Neuron (in vitro differentiated cells): ENCODE measurements around the gene CTXN1.
"Not testable (repeated sequence)": the region's sequence is repeated elsewhere in the genome, so short reads cannot be mapped to it uniquely, and the experiment has no call there.

ENCODE experiments used
- H2AFZ ChIP-seq: one replicate; pipeline ENCODE4 v1.6.1; 2013; ENCODE audit warnings: low read depth, mild to moderate bottlenecking, inconsistent platforms, low read length, moderate library complexity
- H3K27me3 ChIP-seq: one replicate; pipeline ENCODE4 v1.6.1; 2013; ENCODE audit warnings: low read length; ENCODE audit not compliant: insufficient read depth
- H3K36me3 ChIP-seq: one replicate; pipeline ENCODE4 v1.6.1; 2013; ENCODE audit warnings: low read length; ENCODE audit not compliant: insufficient read depth
- H3K4me1 ChIP-seq: one replicate; pipeline ENCODE4 v1.6.1; 2013; ENCODE audit warnings: low read length; ENCODE audit not compliant: insufficient read depth
- H3K4me3 ChIP-seq: 2 replicates; pipeline ENCODE4 v1.5.1; 2013; ENCODE audit warnings: mild to moderate bottlenecking, low read length, moderate library complexity
- H3K9me3 ChIP-seq: one replicate; pipeline ENCODE4 v1.6.1; 2013; ENCODE audit warnings: low read length

The CTXN1 gene

GRCh38 chr19:7902796-7903243 lies 23.1 kb downstream of the CTXN1 start:
- H3K9me3 ChIP-seq = peaks cover 3% of the 10 kb centered on the region
- H2AFZ ChIP-seq = no peak overlapping the region
- peak overlapping the region; percentile 55 for H3K4me3 ChIP-seq
- H3K4me1 ChIP-seq = peaks cover 20% of the 10 kb centered on the region
- H3K27me3 ChIP-seq = no peaks in the 10 kb centered on the region
- H3K36me3 ChIP-seq = peaks cover 2% of the 10 kb centered on the region

DNA sequence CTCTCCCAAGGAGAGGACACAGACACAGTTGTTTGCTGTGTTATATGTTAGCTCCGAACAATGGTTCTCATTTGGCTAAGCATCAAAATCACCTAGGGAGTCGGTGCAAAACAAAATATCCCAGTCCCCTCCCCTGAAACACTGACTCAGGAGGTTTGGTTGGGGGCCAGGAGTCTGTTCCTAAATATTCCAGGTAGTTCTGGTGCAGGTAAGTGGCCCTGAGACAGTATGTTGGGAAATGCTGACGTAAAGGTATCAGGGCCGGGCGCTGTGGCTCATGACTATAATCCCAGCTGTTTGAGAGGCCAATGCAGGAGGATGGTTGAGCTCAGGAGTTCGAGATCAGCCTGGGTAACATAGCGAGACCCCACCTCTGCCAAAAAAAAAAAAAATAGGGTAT lies 24.6 kb downstream of the CTXN1 start:
- Histone ChIP-seq H3K27me3 (no peaks in the 10 kb centered on the region), H2AFZ (no peak overlapping the region), H3K4me3 (no peak overlapping the region), H3K36me3 (peaks cover 2% of the 10 kb centered on the region), H3K9me3 (peaks cover 3% of the 10 kb centered on the region), H3K4me1 (peaks cover 20% of the 10 kb centered on the region)

GRCh38 chr19:7900931-7901330 lies 25.0 kb downstream of the CTXN1 start:
- Histone ChIP-seq H3K4me3 (no peak overlapping the region), H3K9me3 (peaks cover 3% of the 10 kb centered on the region), H3K4me1 (peaks cover 20% of the 10 kb centered on the region), H3K36me3 (peaks cover 2% of the 10 kb centered on the region), H2AFZ (no peak overlapping the region), H3K27me3 (no peaks in the 10 kb centered on the region)

- Histone ChIP-seq H3K4me3 (no peak overlapping the region), H3K27me3 (no peaks in the 10 kb centered on the region), H3K36me3 (no peaks in the 10 kb centered on the region)
These were observed 25.5 kb downstream of the CTXN1 start for GRCh38 chr19:7900401-7900870.

DNA sequence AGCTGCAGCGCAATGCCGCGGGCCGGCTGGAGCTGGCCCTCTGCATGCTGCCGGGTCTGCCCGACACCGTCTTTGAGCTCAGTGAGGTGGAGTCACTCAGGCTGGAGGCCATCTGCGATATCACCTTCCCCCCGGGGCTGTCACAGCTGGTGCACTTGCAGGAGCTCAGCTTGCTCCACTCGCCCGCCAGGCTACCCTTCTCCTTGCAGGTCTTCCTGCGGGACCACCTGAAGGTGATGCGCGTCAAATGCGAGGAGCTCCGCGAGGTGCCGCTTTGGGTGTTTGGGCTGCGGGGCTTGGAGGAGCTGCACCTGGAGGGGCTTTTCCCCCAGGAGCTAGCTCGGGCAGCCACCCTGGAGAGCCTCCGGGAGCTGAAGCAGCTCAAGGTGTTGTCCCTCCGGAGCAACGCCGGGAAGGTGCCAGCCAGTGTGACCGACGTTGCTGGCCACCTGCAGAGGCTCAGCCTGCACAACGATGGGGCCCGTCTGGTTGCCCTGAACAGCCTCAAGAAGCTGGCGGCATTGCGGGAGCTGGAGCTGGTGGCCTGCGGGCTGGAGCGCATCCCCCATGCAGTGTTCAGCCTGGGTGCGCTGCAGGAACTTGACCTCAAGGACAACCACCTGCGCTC lies 26.1 kb downstream of the CTXN1 start:
- no peak overlapping the region for H3K4me3 ChIP-seq
- H3K9me3 ChIP-seq = peaks cover 3% of the 10 kb centered on the region
- peaks cover 11% of the 10 kb centered on the region for H3K4me1 ChIP-seq
- no peaks in the 10 kb centered on the region for H3K27me3 ChIP-seq
- H2AFZ ChIP-seq = no peak overlapping the region
- H3K36me3 ChIP-seq = no peaks in the 10 kb centered on the region

More at GRCh38 chr19:7900401-7900870, 25.5 kb downstream of the CTXN1 start:
- Histone ChIP-seq H3K9me3 (peaks cover 3% of the 10 kb centered on the region), H2AFZ (no peak overlapping the region), H3K4me1 (peaks cover 16% of the 10 kb centered on the region)

- Histone ChIP-seq H3K9me3 (peaks cover 3% of the 10 kb centered on the region), H3K4me1 (peaks cover 6% of the 10 kb centered on the region), H3K4me3 (no peak overlapping the region), H3K36me3 (no peaks in the 10 kb centered on the region), H2AFZ (no peak overlapping the region), H3K27me3 (peaks cover 2% of the 10 kb centered on the region)
These were observed 27.0 kb downstream of the CTXN1 start for GRCh38 chr19:7898967-7899366.

- Histone ChIP-seq H3K9me3 (peaks cover 3% of the 10 kb centered on the region), H3K36me3 (no peaks in the 10 kb centered on the region), H3K4me1 (no peaks in the 10 kb centered on the region), H3K4me3 (no peak overlapping the region), H3K27me3 (peaks cover 2% of the 10 kb centered on the region), H2AFZ (no peak overlapping the region)
These were observed 28.6 kb downstream of the CTXN1 start for GRCh38 chr19:7897292-7897691.

GRCh38 chr19:7895565-7895964 lies 30.4 kb downstream of the CTXN1 start:
- Histone ChIP-seq H2AFZ (no peak overlapping the region), H3K9me3 (peaks cover 3% of the 10 kb centered on the region), H3K36me3 (no peaks in the 10 kb centered on the region), H3K4me3 (no peak overlapping the region), H3K27me3 (peaks cover 2% of the 10 kb centered on the region), H3K4me1 (no peaks in the 10 kb centered on the region)

DNA sequence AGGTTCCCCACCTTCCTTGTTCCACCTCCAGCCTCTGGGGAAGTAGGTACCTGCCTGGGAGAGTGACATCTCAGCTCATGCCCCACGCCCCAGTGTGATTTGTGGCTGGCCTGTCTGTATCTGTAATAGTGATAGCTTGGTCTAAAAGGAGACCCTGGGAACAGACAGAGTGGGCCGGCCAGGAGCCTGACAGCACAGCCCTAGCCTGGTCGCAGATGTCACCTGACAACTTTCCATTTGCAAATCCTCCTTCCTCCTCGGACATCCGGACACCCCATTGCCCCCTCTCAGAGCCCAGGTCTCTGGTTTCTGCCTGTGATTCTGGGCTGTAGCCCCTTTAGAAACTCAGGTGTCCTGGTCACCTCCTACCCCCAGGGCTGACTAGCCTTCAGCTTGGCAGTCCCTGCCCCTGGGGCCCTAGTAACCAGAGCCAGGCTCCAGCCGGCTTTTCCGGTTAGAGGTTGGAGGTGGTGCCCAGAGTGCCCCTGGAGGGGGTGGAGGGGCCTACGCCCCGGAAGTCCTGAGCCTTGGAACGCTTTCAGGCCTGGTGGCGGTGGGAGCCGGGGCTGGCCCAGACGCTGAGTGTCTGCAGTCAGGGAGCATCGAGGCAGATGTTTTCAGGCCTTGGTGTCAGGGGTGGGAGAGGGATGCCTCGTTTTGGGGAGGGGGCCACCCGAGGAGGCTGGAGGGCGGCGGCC lies 31.2 kb downstream of the CTXN1 start:
- H3K4me1 ChIP-seq = no peaks in the 10 kb centered on the region
- H2AFZ ChIP-seq = no peak overlapping the region
- no peaks in the 10 kb centered on the region for H3K9me3 ChIP-seq
- H3K27me3 ChIP-seq = peaks cover 5% of the 10 kb centered on the region
- H3K4me3 ChIP-seq = no peak overlapping the region
- no peaks in the 10 kb centered on the region for H3K36me3 ChIP-seq

DNA sequence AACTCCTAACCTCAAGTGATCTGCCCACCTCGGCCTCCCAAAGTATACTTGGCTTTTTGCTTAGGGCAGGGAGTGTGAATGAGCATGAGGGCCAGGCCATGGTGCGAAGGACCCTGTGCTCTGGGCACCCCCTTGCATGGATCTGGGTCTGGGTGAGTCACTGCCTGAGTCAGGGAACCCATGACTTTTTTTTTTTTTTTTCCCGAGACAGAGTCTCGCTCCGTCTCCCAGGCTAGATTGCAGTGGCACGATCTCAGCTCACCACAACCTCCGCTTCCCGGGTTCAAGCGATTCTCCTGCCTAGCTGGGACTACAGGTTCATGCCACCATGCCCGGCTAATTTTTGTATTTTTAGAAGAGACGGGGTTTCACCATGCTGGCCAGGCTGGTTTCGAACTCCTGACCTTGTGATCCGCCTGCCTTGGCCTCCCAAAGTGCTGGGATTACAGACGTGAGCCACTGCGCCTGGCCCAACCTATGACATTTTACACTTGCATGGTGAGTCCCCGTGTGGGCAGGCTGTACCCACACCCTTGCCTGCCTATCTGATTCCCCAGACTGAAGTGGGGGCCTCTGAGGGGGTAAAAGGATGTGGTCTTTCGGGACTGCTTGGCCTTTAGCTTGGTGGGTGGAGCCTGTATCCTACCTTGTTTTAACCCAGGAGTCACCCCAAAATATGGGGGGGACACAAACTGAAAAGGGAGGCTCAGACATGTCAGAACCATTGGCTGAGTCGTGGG lies 32.4 kb downstream of the CTXN1 start:
- peaks cover 13% of the 10 kb centered on the region for H3K27me3 ChIP-seq
- not testable (repeated sequence) for H2AFZ ChIP-seq, H3K9me3 ChIP-seq, H3K4me3 ChIP-seq, H3K36me3 ChIP-seq, H3K4me1 ChIP-seq

GRCh38 chr19:7888826-7889217 lies 37.1 kb downstream of the CTXN1 start:
- no peaks in the 10 kb centered on the region for H3K36me3 ChIP-seq
- H3K27me3 ChIP-seq = peaks cover 25% of the 10 kb centered on the region
- H3K4me1 ChIP-seq = no peaks in the 10 kb centered on the region
- no peaks in the 10 kb centered on the region for H3K9me3 ChIP-seq
- no peak overlapping the region for H2AFZ ChIP-seq
- no peak overlapping the region for H3K4me3 ChIP-seq

DNA sequence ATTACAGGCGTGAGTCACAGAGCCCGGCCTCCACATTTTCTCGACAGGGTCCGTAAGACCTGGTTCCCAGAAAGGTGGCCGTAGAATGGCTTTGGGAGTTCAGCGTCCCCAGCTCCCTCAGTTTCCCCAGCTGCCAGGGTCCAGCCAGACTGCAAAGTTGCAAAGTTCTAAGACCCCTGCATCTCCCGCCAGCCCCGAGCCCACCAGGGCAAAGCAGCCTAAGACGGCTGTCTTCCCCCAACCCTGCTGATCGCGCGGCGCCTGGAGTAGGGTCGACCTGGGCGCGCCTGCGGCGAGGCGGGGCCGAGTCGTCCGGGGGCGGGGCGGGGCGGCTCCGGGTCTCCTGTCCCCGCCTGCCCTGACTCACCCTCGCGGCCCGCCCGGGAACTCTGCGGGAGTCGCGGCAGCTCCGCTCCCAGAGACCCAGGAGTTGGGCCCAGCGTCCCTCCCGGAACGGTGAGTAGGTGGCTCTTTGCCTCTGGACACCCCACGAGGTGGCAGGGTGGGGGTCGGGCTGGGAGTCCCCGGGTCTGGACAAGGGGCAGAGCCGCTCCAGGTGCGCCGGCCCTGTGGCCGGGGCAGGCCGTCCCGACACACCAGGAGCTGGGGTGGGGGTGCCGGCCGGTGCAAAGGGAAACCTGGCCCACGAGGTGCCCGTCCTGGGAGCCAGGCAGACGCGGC lies 37.6 kb downstream of the CTXN1 start, which contains the start of gene LRRC8E:
TSS of gene LRRC8E (plus strand) at position 366 of the 681 bp plus-strand sequence. CDS start 7,094 bp downstream, outside the sequence.
- Histone ChIP-seq H3K4me3 (no peak within 1 kb of the TSS), H2AFZ (no peak within 1 kb of the TSS), H3K27me3 (peaks cover 25% of the 10 kb centered on the region), H3K9me3 (no peaks in the 10 kb centered on the region), H3K36me3 (no peaks in the 10 kb centered on the region), H3K4me1 (no peaks in the 10 kb centered on the region)
